Ascending aorta (tissue), 2 donors: Measurements from ENCODE around the gene HNMT. TPM values are rescaled to one million over a fixed set of nuclear protein-coding genes. Genes with fewer than 3 reads are reported as not detected.

Experiments used
- DNase-seq, 2 donors: peaks; one replicate each; pipeline ENCODE4 v3.0.0-alpha.2; 2019; ENCODE audit warnings: low spot score in 2 of 2
- H3K27ac ChIP-seq, 2 donors: fragments of 200-600 bp; sonication (generic); one replicate each; pipeline ENCODE4 v1.5.1; 2016 to 2017; ENCODE audit warnings: mild to moderate bottlenecking in 1 of 2
- H3K27me3 ChIP-seq: fragments of 200-600 bp; sonication (generic); one replicate; pipeline ENCODE4 v1.5.1; 2017
- H3K36me3 ChIP-seq, 2 donors: fragments of 200-600 bp; sonication (generic); one replicate each; pipeline ENCODE4 v1.5.1; 2016
- H3K4me1 ChIP-seq, 2 donors: fragments of 200-600 bp; sonication (generic); one replicate each; pipeline ENCODE4 v1.5.1; 2016 to 2017; ENCODE audit warnings: mild to moderate bottlenecking in 1 of 2
- H3K4me3 ChIP-seq, 2 donors: fragments of 200-600 bp; sonication (generic); one replicate each; pipeline ENCODE4 v1.5.1; 2016 to 2017; ENCODE audit warnings: mild to moderate bottlenecking in 1 of 2
- H3K9me3 ChIP-seq, 2 donors: fragments of 200-600 bp; sonication (generic); one replicate each; pipeline ENCODE4 v1.5.1; 2016
- CTCF ChIP-seq, 3 experiments: fragments of 200-600 bp in 2 of 3; fragments of 450-650 bp in 1 of 3; sonication (generic) in 2 of 3; IDR thresholded peaks; one replicate each; pipeline ENCODE4 v1.5.1; 2016 to 2019; ENCODE audit warnings: antibody characterized with exemption in 3 of 3, mild to moderate bottlenecking in 1 of 3, moderate library complexity in 1 of 3
- intact Hi-C: fragments of 100-400 bp; cut with DNase I; formaldehyde crosslinking; loops from one replicate; pipeline ENCODE4 v1.15.1; 2023
- total RNA-seq: library from RNA; depleted of rRNA; stranded (reverse); fragments of >200 nt; gene quantifications from one replicate; pipeline ENCODE4 v1.1.0, GENCODE V29; 2016

Gene HNMT
- total RNA-seq, 1 donor from 2014 or later: 22.2 TPM

GRCh38 chr2:137952586-137953129 lies 11.6 kb upstream of the HNMT start:
- H3K4me1 ChIP-seq: no peaks in the 10 kb centered on the region
- no peaks in the 10 kb centered on the region for H3K27me3 ChIP-seq
- peak overlapping the region in 1 of 2 donors; percentile 27 for H3K27ac ChIP-seq
- H3K9me3 ChIP-seq: no peaks in the 10 kb centered on the region
- TF ChIP-seq CTCF (IDR thresholded peaks at IDR 0.05): no peak
- DNase-seq: no peak
- H3K4me3 ChIP-seq: peak overlapping the region; percentile 27 to 65
- intact Hi-C loops: no loop called here
- H3K36me3 ChIP-seq: no peaks in the 10 kb centered on the region

GRCh38 chr2:137955536-137955935 lies 8.7 kb upstream of the HNMT start:
- H3K9me3 ChIP-seq: no peaks in the 10 kb centered on the region
- H3K36me3 ChIP-seq: no peaks in the 10 kb centered on the region
- no peak overlapping the region for H3K4me3 ChIP-seq
- intact Hi-C loops: no loop called here
- H3K27me3 ChIP-seq: no peaks in the 10 kb centered on the region
- TF ChIP-seq CTCF (IDR thresholded peaks at IDR 0.05): no peak
- DNase-seq: no peak
- peaks cover 0 to 3% of the 10 kb centered on the region in 2 donors for H3K4me1 ChIP-seq
- no peak overlapping the region for H3K27ac ChIP-seq

GRCh38 chr2:137957033-137957432 lies 7.2 kb upstream of the HNMT start:
- DNase-seq: no peak
- H3K4me1 ChIP-seq: peaks cover 0 to 3% of the 10 kb centered on the region in 2 donors
- H3K9me3 ChIP-seq: no peaks in the 10 kb centered on the region
- intact Hi-C loops: no loop called here
- H3K36me3 ChIP-seq: no peaks in the 10 kb centered on the region
- no peak overlapping the region for H3K4me3 ChIP-seq
- no peak for TF ChIP-seq CTCF (IDR thresholded peaks at IDR 0.05)
- no peaks in the 10 kb centered on the region for H3K27me3 ChIP-seq
- no peak overlapping the region for H3K27ac ChIP-seq

- intact Hi-C loops: no loop called here
- DNase-seq: no peak
- no peak for TF ChIP-seq CTCF (IDR thresholded peaks at IDR 0.05)
- peaks cover 0 to 13% of the 10 kb centered on the region in 2 donors for H3K4me1 ChIP-seq
- no peak overlapping the region for H3K27ac ChIP-seq
- H3K27me3 ChIP-seq: no peaks in the 10 kb centered on the region
- H3K4me3 ChIP-seq: no peak overlapping the region
- H3K36me3 ChIP-seq: no peaks in the 10 kb centered on the region
- H3K9me3 ChIP-seq: no peaks in the 10 kb centered on the region
Measured at GRCh38 chr2:137959166-137959565, 5.1 kb upstream of the HNMT start.

DNA sequence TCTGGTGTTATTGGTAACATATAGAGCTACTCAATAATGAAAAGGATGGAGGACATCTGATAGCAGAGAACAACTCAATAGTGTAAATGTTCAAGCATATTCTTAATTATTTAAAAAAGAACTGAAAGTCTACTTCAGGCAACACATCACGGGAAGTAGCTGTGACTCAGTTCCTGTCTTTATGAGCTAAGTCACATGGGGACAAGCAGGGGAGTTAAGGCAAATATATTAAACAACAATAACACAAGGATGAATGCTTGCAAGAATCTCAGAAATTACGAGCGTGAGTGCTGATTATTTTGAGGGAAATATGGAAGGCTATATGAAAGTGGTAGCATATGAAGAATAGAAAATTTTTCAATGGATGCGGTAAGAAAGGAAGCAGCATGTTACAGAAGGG lies 4.0 kb upstream of the HNMT start:
- TF ChIP-seq CTCF (IDR thresholded peaks at IDR 0.05): no peak
- Histone ChIP-seq H3K9me3 (no peaks in the 10 kb centered on the region), H3K27me3 (no peaks in the 10 kb centered on the region), H3K27ac (peak overlapping the region in 1 of 2 donors; percentile 47), H3K4me3 (no peak overlapping the region), H3K36me3 (no peaks in the 10 kb centered on the region), H3K4me1 (peaks cover 0 to 13% of the 10 kb centered on the region in 2 donors)
- DNase-seq: no peak
- intact Hi-C loops: loop anchor here (5.0 to 10.0 kb wide), 2 partner anchors 285 to 542 kb away; partner anchors contain the start of gene SPOPL

DNA sequence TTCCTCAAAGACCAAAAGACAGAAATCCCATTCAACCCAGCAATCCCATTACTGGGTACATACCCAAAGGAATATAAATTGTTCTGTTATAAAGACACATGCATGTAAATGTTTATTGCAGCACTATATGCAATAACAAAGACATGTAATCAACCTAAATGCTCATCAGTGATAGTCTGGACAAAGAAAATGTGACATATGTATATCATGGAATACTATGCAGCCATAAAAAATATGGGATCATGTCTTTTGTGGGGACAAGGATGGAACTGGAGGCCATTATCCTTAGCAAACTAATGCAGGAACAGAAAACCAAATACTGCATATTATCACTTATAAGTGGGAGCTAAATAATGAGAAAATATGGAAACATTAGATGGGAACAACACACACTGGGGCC lies 2.7 kb upstream of the HNMT start:
- no peaks in the 10 kb centered on the region for H3K36me3 ChIP-seq
- no peak overlapping the region for H3K4me3 ChIP-seq
- H3K9me3 ChIP-seq: no peaks in the 10 kb centered on the region
- no peak for DNase-seq
- intact Hi-C loops: loop anchor here (5.0 to 10.0 kb wide), 2 partner anchors 283 to 541 kb away; partner anchors contain the start of gene SPOPL
- TF ChIP-seq CTCF (IDR thresholded peaks at IDR 0.05): no peak
- H3K4me1 ChIP-seq: peaks cover 0 to 13% of the 10 kb centered on the region in 2 donors
- no peak overlapping the region for H3K27ac ChIP-seq
- no peaks in the 10 kb centered on the region for H3K27me3 ChIP-seq
